Measurements from ENCODE around the gene KDM6A.

- no peak for TF ChIP-seq CTCF (optimal IDR thresholded peaks at IDR 0.05 in 1 of 3, IDR thresholded peaks at IDR 0.05 in 1 of 3, conservative IDR thresholded peaks at IDR 0.05 in 1 of 3; ENCODE audit: extremely low read depth in 1 of 3, insufficient read depth in 2 of 3, low read length in 3 of 3)
- no peak for TF ChIP-seq EZH2 (IDR thresholded peaks at IDR 0.05; ENCODE audit: low read length)
Measured at GRCh38 chrX:44954562-44954961, 81.6 kb downstream of the KDM6A start.
